Neural progenitor cell (in vitro differentiated cells): ENCODE measurements around the gene PDF.
"Not testable (repeated sequence)": the region's sequence is repeated elsewhere in the genome, so short reads cannot be mapped to it uniquely, and the experiment has no call there.

ENCODE experiments used
- EZH2 ChIP-seq: fragments of 200-600 bp; sonication (generic); IDR thresholded peaks from 2 replicates; pipeline ENCODE4 v1.6.1; 2017; ENCODE audit warnings: antibody characterized with exemption, mild to moderate bottlenecking, moderate library complexity
- EZH2phosphoT487 ChIP-seq: fragments of 200-600 bp; sonication (generic); IDR thresholded peaks from 2 replicates; pipeline ENCODE4 v1.6.1; 2017; ENCODE audit warnings: antibody characterized with exemption
- TF ChIP-seq, protein P1 (sequence below): fragments of 200-600 bp; sonication (generic); IDR thresholded peaks from 2 replicates; pipeline ENCODE4 v1.5.1; 2017; ENCODE audit warnings: antibody characterized with exemption, mild to moderate bottlenecking

DNA sequence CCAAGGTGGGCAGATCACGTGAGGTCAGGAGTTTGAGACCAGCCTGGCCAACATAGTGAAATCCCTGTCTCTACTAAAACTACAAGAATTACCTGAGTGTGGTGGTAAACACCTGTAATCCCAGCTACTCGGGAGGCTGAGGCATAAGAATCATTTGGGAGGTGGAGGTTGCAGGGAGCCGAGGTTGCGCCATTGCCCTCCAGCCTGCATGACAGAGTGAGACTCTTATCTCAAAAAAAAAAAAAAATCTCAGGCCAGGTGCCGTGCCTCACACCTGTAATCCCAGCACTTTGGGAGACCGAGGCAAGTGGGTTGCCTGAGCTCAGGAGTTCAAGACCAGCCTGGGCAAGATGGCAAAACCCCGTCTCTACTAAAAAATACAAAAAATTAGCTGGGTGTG lies 33.6 kb downstream of the PDF start:
- TF ChIP-seq EZH2, EZH2phosphoT487: not testable (repeated sequence)
- TF ChIP-seq, protein P1, sequence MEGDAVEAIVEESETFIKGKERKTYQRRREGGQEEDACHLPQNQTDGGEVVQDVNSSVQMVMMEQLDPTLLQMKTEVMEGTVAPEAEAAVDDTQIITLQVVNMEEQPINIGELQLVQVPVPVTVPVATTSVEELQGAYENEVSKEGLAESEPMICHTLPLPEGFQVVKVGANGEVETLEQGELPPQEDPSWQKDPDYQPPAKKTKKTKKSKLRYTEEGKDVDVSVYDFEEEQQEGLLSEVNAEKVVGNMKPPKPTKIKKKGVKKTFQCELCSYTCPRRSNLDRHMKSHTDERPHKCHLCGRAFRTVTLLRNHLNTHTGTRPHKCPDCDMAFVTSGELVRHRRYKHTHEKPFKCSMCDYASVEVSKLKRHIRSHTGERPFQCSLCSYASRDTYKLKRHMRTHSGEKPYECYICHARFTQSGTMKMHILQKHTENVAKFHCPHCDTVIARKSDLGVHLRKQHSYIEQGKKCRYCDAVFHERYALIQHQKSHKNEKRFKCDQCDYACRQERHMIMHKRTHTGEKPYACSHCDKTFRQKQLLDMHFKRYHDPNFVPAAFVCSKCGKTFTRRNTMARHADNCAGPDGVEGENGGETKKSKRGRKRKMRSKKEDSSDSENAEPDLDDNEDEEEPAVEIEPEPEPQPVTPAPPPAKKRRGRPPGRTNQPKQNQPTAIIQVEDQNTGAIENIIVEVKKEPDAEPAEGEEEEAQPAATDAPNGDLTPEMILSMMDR = not testable (repeated sequence)
